DMS53 treated with DMSO at 0.1 percent for 48 hours (cell line): ENCODE results near the gene SLCO4A1.

Experiments used
- DNase-seq: peaks from one replicate; lab custom pipeline; 2025; ENCODE audit not compliant: unreplicated experiment; lab: John Stamatoyannopoulos, UW

Gene SLCO4A1

DNA sequence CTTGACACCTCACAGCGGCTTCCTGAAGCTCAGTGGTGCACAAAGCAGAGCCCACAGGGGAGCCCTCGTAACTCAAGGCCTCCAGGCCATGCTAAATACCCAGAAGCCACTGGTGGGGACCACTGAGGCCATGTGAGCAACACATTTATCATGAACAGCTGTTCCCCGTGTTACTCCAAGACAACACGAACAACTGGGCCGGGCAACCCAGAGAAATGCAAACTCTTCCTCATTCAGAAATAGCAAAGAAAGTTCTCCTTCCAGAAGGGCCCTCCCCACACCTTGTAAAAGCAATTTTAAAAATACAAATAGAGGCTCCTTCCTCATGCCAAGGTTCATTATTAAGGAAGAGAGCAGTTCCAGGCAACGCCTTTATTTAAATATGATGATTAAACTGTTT is 36.3 kb upstream of the SLCO4A1 start:
- DNase-seq, result no peak

DNA sequence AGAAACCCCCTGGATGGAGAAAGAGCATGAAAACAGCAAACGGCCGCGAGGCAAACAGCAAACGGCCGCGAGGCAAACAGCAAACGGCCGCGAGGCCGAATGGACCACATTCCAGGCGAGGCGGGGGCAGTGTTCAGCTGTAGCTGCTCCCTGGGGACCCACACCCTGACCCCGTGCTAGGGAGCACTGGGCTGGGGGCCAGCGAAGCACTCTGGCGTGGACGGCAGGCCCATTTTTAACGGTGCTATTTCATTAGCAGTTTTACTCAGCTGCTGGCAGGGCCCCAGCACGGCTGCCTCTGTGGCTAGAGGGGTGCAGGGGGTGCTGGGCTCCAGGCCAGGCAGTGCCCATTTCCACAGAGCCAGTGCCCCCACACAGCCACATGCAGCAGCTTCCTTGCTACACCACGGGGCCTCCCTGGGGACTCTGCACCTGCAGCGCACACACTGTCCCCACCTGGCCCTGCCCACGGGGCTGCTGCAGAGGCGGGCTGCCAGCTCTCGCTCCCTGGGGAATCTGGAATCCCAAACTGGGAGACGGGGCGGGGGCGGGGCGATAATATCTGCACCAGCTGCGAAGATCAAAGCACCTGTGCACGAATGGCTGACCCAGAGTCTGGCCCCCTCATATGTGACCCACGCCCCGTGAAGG is 35.6 kb upstream of the SLCO4A1 start:
- no peak for DNase-seq

DNA sequence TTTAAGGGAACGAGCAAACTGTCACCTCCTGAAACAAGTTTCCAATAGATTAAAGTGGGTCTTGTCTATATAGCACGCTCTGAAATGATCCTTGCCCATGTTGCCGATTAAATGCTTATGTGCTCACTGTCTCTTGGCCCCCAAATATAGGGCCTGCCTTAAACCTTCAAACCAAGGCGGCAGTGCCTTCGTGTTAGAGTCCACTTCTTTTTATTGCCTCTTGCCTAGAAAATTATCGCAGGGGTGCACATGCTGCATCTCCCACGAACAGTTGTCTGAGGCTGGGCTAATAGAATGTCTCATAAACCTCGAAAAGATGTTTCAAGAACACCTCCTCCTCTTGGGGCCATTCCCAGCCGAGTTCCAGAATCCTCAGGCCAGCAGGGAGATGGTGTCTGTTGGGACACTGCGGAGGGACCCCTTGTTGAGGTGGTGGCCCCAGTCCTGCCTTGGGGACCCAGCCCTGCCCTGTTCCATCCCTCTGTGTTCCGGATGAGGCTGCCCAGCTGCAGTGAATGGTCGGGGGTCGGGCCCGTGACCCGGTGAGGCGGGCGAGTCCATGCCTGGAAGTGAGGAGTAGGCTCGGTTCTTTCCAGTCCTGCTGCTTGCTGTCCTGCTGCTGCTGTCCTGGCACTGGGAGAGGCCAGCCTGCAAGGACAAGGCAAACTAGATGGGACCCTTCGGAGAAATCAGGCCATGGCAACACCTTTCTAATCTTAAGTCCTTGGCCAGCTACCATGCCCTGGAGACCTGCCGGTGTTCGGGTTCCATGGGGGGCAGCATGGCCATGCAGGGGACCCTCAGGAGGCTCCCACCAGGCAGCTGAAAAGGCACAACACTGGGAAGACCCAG is 34.7 kb upstream of the SLCO4A1 start:
- DNase-seq, result no peak

DNA sequence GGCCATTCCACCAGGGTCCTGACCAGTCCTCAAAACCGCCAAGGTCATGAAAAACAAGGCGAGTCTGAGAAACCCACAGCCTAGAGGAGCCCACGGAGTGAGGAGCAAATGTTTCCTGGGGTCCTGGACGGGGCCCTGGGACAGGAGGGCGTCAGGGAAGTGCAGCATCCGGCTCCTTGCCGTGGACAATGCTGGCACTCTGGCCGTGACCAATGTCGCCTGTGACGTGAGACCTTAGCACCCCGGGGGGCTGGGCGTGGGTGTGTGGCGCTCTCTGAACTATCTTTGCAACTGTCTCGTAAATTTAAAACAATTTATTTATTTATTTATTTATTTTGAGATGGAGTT is 34.1 kb upstream of the SLCO4A1 start:
- no peak for DNase-seq

DNA sequence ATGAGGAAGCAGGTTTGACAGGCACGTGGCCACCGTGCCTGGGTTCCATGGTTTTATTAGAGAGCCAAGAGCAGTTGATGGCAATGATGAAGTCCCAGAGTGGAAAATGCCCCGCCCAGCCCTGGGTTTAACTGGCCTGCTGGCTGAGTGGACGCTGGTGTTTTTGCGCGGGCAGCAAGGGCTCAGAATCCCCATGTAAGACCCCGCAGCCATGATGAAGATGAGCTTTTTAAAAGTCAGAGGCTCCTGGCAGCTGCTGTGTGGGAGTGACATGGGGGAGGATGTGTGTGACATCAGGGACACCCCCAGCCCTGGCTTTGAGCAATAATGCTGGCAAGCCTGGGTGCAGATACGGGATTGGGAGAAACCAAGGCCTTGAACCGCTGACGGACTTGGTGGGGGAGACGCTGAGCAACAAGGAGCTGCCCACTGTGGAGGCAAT is 33.0 kb upstream of the SLCO4A1 start:
- DNase-seq, result no peak

DNA sequence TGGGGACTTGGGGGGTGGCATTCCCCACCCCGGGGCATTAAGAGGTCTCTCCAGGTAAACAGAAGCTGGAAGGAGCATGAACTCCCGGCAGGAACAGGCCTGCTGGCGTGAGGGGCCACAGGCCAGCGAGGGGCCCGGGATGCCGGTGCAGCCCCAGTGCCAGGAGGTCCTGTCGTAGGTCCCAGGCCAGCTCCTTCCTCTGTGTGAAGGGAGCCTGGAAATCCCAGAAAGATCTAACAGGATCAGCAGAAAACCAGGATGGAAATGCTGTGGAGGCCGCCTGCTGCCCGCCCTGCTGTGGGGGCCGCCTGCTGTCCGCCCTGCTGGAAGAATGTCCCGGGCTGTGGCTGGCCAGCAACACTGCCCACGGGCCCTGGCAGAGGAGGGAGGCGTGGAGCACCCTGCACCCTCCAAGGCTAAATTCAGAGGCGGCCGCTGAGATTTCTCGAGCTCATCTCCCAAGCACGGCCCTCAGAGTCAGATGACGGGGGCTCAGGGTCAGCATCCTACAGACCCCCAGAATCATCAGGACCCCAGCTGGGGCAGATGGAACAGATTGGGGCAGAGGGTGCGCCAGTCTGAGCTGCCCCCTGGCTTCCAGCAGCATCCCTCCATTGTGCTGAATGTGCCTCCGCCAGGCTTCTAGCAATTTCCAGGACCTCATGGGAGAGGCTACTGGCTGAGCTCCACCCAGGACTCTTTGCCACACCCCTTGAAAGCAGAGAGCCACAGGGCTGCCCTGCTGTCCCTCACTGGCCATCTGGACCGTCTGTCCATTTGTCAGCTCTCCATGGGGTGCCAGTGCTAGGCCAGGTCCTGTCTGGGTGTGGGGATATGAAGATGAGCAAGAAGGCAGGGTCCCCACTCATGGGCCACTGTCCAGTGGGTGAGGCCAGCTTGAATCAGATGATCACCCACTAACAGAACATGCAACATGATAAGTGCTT is 32.2 kb upstream of the SLCO4A1 start:
- no peak for DNase-seq

DNA sequence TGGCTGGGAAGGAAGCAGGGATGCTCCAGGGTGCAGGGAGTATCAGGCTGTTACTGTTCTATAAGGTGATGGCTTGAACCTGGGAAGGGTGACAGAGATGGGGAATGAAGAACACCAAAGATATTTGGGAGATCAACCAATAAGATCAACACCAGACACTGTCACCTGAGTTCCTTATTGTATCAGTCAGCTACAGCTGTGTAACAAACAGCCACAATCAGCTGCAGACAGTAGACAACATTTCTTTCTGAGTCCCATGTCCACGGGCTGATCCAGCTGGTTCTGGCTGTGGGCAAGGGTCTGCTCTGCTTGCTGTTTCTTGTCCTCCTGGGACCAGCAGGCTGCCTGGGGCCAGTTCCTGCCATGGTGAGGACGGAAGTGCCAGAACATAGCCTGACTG is 31.3 kb upstream of the SLCO4A1 start:
- DNase-seq, result no peak

DNA sequence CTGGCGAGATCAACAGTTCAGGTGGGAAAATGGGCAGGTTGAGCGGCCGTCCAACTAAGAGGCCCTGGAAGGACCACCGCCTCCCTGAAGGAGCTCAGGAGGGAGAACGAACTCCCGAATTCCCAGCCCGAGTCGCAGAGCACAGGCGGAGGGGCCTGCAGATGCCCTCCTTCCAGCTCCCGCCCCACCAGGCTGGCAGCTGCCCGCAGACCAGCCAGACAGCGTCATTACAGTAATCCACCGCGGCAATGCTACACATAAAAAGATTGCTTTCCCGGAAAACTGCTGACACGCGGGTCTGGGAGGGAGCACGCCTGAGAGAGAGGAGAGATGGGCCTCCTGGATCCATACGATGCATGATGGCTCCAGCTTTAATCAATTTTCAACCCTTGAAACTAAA is 30.5 kb upstream of the SLCO4A1 start:
- no peak for DNase-seq

DNA sequence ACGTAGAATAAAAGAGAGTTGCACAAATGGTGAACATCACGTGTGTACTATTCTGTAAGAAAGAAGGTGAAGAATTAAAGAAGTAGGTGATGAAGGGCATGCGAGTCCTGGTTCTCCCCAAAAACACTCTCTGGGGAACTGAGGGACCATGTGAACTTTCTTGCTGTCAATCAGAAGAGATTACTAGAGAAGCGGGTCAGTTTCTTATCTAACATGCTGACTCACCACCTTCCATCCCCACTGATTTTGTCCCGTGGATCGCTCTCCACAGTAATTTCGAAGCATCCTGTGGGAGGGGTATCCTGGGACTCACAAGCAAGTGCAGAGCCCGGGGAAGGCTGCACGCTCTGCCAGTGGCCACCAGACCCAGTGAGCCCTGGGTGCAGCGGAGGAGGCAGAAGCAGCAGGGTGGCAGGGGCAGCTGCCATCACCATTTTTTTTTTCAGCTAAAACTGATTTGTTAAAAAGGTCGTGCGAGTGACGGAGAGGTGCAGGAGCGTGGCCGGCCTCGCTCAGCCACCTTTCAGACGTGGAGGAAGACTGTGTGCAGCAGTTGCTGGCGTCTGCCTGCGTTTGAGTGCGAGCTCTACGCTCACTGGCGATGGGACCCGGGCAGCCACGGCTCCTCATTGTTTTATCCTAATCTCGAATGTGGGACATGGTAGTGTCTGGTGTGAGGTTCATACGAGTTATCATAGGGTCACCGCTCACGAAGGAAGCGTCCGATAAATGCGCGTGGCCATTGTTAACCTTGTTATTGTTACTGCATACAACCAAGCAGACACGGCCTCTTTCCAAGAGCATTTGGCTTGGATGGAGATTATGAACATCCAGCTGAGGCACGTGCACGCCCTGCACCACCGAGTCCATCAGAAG is 28.0 kb upstream of the SLCO4A1 start:
- no peak for DNase-seq

DNA sequence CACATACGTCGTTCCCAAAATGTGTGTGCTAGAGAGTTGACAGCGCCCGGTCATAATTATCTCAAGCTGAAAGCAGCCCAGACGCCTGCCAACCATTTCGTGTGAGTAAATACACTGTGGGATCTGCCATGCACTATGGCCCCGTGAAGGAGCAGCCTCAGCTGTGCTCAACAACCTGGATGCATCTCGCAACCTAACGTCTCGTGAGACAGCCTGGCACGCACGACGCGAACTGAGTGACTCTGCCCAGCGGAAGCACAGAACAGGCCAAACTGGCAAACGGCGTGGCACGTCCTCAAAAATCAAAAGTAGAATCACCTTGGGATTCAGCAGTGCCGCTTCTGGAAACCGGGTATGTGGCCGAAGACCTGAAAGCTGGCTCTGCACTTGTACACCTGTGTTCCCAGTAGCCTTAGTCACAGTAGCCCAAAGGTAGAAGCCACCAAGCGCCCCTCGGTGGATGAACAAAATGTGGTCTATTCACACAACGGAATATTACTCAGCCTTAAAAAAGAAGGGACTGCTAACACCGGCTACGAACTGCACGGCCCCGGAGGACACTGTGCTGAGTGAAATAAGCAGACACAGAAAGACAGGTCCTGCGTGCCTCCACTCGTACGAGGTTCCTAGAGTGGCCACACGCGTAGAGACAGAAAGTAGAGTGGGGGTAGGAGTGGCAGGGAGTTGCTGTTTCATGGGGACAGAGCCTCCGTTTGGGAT is 27.2 kb upstream of the SLCO4A1 start:
- no peak for DNase-seq

DNA sequence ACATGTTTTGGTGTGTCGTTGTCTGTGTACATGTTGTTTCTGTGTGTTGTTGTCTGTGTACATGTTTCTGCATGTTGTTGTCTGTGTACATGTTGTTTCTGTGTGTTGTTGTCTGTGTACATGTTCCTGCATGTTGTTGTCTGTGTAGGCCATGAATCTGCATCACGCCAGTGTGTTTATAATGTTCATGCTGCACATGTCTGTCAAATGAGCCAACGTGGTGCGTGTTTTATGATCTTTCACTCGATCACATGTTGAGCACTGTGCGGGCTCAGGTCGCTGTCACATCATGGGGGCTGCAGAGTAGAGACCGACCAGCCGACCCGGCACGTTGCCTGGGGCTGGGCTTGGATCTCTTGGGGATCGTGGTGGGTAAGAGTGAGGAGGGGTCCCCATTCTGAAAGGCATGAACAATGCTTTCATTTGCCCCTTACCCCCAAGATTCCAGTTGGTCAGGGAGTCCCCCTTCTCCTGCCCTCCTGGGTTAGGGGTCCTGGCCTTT is 26.5 kb upstream of the SLCO4A1 start:
- DNase-seq, result no peak

DNA sequence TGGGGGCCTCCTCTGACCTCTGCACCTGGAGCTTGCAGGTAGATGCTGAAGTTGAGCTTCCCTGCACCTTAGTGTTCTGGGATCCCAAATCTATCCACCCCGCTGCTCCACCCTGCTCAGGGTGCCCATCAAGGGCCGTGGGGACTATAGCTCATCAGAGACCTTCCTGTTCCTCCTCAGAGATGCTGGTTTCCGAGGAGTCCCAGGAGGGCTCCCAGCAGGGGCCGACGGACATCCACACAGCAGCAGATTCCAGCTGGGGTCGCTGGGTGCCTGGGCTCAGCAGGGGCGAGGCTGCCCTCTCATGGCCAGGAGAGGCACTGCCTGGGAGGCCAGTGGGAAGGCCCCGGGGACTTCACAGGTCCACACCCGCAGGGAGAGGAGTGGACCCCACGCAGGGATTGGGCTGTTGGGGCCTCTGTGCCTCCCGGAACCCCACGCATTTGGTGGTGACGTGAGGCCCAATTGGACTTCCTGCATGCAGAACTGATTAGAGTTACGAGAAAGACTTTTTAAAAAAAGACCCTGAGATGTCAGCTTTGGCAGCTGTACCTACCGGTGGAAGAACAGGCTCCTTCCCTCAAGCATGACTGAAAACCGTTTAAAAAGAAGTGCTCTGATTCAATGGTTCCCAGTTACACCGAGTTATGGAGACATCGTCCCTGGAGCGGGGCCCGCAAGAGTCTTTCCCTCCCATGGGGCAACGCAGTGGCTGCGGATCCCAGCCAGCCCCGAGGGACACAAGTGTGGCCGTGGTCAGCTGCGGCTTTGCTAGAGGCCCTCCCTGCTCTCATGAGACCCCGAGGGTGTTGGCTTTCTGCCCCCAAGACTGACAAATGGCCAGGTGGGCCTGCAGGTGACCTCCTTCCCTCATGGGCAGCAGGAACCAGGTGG is 25.3 kb upstream of the SLCO4A1 start:
- DNase-seq, result no peak

DNA sequence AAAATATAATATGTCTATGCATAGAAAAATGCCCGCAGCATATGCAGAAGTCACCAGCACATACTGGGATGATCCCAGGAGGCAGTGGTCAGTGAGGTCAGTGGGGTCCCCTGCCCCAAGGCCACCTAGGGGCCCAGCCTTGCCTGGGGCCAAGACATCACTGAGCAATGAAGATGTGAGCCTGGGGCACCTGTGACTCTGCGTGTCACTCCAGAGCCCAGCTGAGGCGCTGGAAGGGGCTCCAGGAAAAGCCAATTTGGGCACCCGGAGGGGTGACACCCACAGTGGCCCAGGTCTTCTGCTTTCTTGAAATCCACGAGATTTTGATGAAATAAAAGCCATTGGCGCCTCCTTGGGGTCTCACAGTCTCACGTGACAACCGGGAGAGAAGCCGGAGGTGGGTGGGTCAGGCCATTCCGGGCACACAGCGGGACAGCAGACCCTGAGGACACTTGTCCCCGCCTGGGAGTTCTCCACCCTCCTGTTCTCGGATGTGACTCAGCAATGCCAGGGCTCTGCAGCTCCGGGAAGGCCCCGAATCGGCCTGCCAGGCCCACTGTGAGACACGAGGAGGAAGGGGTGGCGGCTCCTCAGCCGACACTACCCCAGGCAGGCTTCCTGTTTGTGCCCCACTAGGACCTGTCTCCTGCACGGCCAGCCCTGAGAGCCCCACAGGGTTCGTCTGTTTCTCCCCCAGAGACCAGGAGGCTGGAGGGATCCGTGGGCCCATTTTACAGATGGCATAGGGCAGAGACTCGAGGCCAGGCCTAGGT is 24.4 kb upstream of the SLCO4A1 start:
- DNase-seq, result no peak

DNA sequence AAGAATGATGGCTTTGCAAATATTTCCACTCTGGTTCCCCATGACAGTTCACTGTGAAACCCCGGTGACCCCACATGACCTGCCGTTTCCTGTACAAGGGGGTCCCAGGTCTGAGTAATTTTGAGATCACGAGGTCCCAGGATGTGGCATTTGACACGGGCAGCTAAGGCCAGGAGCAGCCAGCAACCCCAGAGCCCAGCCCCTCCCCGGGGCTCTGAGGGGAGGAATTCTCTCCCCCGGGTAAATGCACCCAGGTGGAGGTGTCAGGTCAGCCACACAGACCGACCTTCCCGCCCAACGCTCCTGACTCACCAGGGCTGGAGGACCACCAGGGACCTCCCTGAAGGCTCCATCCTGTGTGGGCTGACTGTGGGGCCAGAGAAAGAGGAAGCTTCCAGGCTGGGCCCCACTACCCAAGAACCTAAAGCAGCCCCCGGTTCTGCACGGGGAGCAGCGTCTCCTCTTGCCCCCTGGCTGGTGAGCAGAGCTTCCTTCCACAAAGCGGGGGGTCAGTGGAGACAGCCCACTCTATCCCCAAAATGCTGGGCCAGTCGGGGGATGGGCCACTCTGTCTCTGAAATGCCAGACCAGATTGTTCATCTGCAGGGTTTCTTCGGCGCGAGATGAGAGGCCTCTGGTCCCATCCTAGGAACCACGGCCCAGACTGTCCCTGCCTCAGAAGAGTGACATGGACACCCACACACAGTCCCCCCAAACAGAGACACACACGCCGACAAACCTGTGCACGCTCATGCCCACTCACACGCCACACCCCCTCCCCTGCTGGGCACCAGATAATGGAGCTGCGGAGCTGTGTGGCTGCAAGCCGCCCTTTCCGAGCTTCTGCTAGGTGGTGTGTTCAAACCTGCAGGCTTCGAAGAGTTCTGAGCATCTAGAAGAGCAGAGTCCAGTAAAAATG is 23.4 kb upstream of the SLCO4A1 start:
- DNase-seq, result no peak

DNA sequence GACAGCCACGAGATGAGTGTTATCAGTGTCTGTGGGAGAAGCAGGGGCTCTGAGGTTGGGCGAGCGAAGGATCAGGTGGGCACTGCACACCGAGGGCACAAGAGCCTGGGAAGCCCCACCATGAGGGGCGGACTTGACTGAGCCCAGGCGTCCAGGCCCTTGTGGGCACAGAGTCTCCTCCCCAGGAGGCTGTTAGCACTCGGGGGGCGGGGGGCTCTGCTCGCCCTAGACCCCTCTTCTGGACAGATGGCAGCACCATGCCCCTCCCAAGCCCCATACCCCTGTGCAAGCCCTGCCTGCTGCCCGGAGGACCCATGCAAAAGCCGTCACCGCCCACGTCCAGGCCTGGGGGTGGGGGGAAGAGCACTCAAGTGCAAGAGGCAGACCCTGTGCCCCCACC is 21.7 kb upstream of the SLCO4A1 start:
- DNase-seq, result no peak

DNA sequence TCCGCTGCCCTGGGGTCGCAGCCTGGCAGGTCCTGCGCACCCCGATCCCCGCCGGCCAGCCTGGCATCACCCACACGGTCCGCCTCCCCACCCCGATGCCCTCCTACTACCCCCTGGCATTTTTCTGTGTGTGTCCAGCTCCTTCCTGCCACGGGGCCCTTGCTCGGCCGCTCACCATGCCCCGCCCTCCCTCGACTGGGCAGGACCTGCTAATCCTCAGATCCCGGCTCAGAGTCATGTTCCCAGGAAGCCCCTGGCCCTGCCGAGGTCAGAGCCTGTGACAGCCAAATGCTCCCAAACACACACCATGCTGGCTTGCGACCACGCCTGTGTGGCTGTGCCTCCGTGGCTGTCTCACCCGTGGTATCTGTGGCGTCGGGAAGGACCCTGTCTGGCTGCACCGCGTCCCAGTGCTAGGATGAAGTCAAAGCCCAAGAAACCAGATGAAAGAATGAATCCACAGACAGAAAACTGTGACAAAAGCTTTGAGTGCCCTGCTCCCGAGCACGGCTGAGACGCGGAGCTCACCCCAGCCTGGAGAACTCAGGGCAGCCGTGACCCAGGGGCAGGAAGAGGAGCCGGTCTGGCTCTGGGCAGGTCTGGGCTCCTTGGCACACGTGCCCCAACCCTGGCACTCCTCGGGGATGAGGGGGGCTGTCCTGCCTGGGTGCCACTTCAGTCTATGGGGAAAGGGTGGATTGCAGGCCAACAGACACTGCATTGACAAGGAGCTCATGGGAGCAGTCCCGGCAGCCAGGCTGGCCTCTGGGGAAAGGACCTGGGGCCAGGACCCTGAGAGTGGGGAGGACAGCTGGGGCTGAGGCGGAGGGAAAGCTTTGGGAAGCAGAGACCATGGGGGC is 20.8 kb upstream of the SLCO4A1 start:
- DNase-seq, result no peak
